T-helper 2 cell treated with Interferon-gamma antibody and Interleukin-4, amounts not matched to agents 5 μg/mL and 100 μg/mL, for 36 hours (primary cell): ENCODE results near the gene CTNND2.

Experiments used
- DNase-seq: peaks from one replicate; pipeline ENCODE4 v3.0.0; 2021; ENCODE audit warnings: low spot score
- H3K27ac Mint-ChIP-seq: one replicate; pipeline ENCODE4 v1.8.0; 2021; ENCODE audit warnings: mild to moderate bottlenecking, mixed read lengths
- H3K27me3 Mint-ChIP-seq: one replicate; pipeline ENCODE4 v1.8.0; 2021; ENCODE audit warnings: low read depth, mixed read lengths
- H3K36me3 Mint-ChIP-seq: one replicate; pipeline ENCODE4 v1.8.0; 2021; ENCODE audit warnings: low read depth, mixed read lengths
- H3K4me1 Mint-ChIP-seq: one replicate; pipeline ENCODE4 v1.8.0; 2021; ENCODE audit warnings: low read depth, mixed read lengths
- H3K4me3 Mint-ChIP-seq: one replicate; pipeline ENCODE4 v1.8.0; 2022; ENCODE audit warnings: mild to moderate bottlenecking, moderate library complexity, mixed read lengths
- H3K9me3 Mint-ChIP-seq: one replicate; pipeline ENCODE4 v1.8.0; 2021; ENCODE audit warnings: mixed read lengths

CTNND2 gene

DNA sequence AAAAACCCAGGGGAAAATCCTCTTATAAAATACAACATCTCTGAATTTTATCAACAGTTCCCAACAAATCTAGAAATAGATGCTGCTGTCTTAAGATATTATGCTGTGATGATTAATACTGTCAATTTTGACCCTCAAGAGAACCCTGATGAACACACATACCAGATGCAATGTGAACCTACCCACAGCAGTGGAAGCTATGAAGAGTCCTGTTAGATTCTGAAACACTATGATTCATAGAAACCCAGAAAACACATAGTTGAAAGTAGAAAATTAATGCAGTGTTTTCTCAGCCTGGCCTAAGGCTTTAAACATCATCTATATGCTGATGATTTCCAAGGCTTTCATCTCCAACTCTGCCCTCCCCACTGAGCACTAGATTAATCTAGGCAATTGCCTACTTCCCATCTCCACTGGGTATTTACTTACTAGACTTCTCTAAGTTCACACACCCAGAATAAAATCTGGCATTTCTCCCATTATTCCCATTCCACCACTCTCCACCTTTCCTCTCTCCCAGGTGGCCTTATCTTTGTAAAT is 296.2 kb downstream of the CTNND2 start:
- H3K4me3 Mint-ChIP-seq = no peak overlapping the region
- DNase-seq = no peak
- no peak overlapping the region for H3K27ac Mint-ChIP-seq
- no peaks in the 10 kb centered on the region for H3K27me3 Mint-ChIP-seq
- no peaks in the 10 kb centered on the region for H3K36me3 Mint-ChIP-seq
- H3K9me3 Mint-ChIP-seq = no peaks in the 10 kb centered on the region
- no peaks in the 10 kb centered on the region for H3K4me1 Mint-ChIP-seq

DNA sequence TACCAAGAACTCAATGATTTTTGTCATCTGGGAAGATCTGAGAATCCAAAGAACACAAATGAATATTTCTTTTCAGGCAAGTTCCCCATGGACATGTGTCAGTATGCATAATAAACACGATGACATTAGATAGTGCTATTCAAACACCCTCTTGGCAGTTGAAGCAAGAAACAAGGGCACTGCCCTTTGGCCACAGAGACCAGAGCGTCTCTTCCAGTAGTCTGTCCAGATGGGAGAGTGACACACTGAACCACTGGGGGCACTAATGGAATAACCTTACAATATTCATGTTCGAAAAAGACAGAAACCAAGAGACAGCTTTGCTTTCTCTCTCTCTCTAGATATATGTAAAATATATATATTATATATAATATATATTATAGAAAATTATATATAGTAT is 301.9 kb downstream of the CTNND2 start:
- H3K27ac Mint-ChIP-seq = no peak overlapping the region
- no peaks in the 10 kb centered on the region for H3K36me3 Mint-ChIP-seq
- no peaks in the 10 kb centered on the region for H3K27me3 Mint-ChIP-seq
- DNase-seq = no peak
- no peaks in the 10 kb centered on the region for H3K4me1 Mint-ChIP-seq
- H3K9me3 Mint-ChIP-seq = no peaks in the 10 kb centered on the region
- H3K4me3 Mint-ChIP-seq = no peak overlapping the region

DNA sequence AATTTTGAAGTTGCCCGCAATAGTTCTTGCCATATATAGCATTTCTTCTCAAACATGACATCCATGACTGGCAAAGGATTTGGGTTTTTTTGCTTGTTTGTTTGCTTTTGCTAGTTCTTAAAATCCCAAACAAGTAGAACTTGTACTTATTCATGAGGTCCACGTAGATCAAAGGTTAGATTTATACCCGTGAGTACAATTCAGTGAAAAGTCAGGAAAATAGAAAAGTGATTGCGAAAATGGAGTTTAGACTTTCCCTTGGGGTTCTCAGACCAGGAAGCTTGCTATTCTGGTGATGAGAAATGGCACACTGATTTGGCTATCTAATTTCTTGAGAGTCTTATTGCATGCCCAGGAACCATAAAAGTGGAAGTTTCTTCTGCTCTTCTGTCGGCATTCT is 304.7 kb downstream of the CTNND2 start:
- no peak for DNase-seq
- no peaks in the 10 kb centered on the region for H3K36me3 Mint-ChIP-seq
- H3K9me3 Mint-ChIP-seq = no peaks in the 10 kb centered on the region
- no peaks in the 10 kb centered on the region for H3K27me3 Mint-ChIP-seq
- no peaks in the 10 kb centered on the region for H3K4me1 Mint-ChIP-seq
- no peak overlapping the region for H3K4me3 Mint-ChIP-seq
- no peak overlapping the region for H3K27ac Mint-ChIP-seq

DNA sequence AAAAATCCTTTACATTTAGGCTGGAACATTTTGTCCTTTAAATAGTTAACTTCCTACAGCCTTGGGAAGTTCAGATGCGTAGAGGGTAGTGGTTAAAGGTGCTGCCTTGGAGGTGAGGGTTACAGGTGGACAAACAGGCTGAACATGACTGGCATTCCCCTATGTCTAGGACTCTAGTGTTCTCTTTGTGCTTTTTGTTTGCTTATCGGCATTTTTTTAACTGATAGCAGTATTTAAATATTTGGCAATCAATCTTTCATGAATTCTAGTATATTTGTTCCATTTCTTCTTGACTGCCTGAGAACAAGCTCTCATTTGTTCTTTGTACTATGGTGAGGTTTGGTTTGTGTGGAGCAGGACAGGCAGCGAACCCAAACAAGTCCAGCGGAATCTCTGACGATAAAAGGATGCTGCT is 307.6 kb downstream of the CTNND2 start:
- no peaks in the 10 kb centered on the region for H3K4me1 Mint-ChIP-seq
- no peaks in the 10 kb centered on the region for H3K27me3 Mint-ChIP-seq
- H3K27ac Mint-ChIP-seq = no peak overlapping the region
- no peaks in the 10 kb centered on the region for H3K9me3 Mint-ChIP-seq
- H3K4me3 Mint-ChIP-seq = no peak overlapping the region
- no peak for DNase-seq
- no peaks in the 10 kb centered on the region for H3K36me3 Mint-ChIP-seq

DNA sequence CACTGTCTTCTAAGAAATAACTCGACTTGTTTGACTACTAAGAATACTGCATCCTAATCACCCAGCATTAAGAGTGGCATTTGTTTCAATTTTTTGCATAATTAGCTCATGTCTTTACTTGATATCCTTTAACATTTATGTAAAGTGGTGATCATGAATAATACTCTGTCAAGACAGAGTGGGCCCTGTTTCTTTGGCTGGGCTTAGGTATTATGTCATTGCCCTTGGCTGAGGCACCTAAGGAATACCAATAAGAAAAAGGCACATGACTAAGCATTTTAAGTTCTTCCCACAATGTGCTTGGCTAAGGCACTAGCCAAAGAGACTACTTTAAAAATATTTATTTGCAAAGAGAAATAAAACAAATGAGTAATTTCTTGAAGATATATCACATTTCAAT is 308.1 kb downstream of the CTNND2 start:
- Mint-ChIP-seq H3K36me3 (no peaks in the 10 kb centered on the region), H3K27ac (no peak overlapping the region), H3K4me1 (no peaks in the 10 kb centered on the region), H3K27me3 (no peaks in the 10 kb centered on the region), H3K4me3 (no peak overlapping the region), H3K9me3 (no peaks in the 10 kb centered on the region)
- DNase-seq = no peak

DNA sequence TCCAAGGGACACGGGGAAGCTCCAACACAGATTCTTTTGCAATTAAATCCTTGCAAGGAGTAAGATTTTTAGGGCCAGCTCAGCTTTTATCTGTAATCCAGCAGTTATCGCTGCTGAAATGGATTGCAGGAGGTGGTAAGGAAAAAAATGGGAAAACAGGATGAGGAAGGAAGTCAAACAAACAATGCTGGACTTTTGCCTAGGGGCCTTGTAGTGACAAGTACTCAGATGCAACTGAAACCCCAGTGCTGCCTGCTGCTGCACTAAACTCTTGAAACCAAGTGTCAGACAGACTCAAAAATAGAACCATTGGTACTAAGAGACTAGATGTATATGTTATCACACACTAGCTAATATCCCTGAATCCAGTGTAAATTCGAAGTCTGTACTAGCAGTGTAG is 309.2 kb downstream of the CTNND2 start:
- Mint-ChIP-seq H3K9me3 (no peaks in the 10 kb centered on the region), H3K4me3 (no peak overlapping the region), H3K4me1 (no peaks in the 10 kb centered on the region), H3K27ac (no peak overlapping the region), H3K27me3 (no peaks in the 10 kb centered on the region), H3K36me3 (no peaks in the 10 kb centered on the region)
- no peak for DNase-seq

DNA sequence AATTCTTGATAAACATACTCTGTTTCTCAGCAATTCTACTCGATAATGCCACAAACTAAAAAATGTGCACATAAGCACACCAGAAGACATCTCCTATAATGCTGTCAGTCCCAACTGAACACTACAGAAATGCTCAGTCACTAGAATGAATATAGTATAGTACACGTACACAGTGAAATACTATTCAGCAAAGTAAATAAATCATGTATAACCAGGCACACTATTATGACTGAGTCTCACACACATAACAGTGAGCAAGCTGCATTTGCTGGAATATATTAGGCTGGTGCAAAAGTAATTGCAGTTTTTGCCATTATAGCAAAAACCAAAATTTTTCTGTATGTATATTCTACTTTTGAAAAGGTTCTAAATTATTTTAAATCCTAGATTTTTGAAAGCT is 310.2 kb downstream of the CTNND2 start:
- Mint-ChIP-seq H3K9me3 (no peaks in the 10 kb centered on the region), H3K27me3 (no peaks in the 10 kb centered on the region), H3K27ac (no peak overlapping the region), H3K4me3 (no peak overlapping the region), H3K36me3 (no peaks in the 10 kb centered on the region), H3K4me1 (no peaks in the 10 kb centered on the region)
- no peak for DNase-seq

DNA sequence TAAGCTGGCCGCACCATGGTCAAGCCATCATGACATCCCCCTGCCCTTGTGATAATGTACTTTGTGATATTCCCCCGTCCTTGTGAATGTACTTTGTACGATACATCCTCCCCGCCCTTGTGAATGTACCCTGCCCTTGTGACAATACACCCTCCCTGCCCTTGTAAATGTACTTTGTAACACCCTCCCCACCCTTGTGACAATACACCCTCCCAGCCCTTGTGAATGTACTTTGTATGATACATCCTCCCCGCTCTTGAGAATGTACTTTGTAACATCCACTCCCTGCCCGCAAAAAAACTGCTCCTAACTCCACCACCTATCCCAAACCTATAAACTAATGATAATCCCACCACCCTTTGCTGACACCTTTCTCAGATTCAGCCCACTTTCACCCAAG is 313.8 kb downstream of the CTNND2 start:
- Mint-ChIP-seq H3K27ac (no peak overlapping the region), H3K4me1 (no peaks in the 10 kb centered on the region), H3K36me3 (no peaks in the 10 kb centered on the region), H3K27me3 (no peaks in the 10 kb centered on the region), H3K9me3 (no peaks in the 10 kb centered on the region), H3K4me3 (no peak overlapping the region)
- no peak for DNase-seq

DNA sequence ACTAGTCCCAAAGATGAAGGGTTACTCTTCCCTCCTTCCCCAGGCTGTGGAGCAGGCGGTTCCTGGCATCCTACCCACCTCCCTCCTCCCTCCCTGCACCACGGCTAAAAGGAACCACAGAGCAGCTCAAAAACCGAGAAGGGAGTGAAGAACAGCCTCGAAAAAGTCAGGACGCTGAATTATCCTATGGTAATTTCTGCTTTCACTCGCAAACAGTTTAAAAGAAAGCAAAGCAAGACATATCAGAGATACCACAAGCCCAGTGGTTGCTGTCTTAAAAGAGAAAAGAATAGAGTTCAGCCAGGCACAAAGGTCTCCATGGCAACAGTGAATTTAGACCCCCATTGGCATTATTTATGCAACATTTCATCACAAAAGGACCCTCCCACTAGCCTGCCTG is 315.4 kb downstream of the CTNND2 start:
- DNase-seq = no peak
- no peaks in the 10 kb centered on the region for H3K4me1 Mint-ChIP-seq
- H3K9me3 Mint-ChIP-seq = no peaks in the 10 kb centered on the region
- H3K4me3 Mint-ChIP-seq = no peak overlapping the region
- no peaks in the 10 kb centered on the region for H3K36me3 Mint-ChIP-seq
- H3K27ac Mint-ChIP-seq = no peak overlapping the region
- no peaks in the 10 kb centered on the region for H3K27me3 Mint-ChIP-seq

DNA sequence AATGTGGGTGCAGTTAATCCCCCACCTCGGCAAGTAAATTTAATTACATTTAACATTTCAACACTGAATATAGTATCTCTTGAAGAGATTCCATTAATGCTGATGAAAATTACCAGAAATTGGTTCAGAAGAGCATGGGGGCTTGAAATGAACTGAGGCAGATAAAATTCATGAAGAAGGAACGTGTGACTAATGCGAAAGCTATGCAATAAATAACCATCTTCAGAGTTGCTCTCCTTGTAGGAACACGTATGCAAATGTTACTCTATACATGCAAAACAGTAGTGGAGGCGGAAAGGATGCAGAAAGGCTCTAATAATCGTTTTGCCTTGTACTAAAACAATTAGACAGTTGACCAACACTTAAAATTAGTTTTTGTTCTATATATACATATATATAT is 320.2 kb downstream of the CTNND2 start:
- H3K27me3 Mint-ChIP-seq = no peaks in the 10 kb centered on the region
- H3K9me3 Mint-ChIP-seq = no peaks in the 10 kb centered on the region
- DNase-seq = no peak
- H3K36me3 Mint-ChIP-seq = no peaks in the 10 kb centered on the region
- H3K27ac Mint-ChIP-seq = no peak overlapping the region
- H3K4me1 Mint-ChIP-seq = no peaks in the 10 kb centered on the region
- H3K4me3 Mint-ChIP-seq = no peak overlapping the region

DNA sequence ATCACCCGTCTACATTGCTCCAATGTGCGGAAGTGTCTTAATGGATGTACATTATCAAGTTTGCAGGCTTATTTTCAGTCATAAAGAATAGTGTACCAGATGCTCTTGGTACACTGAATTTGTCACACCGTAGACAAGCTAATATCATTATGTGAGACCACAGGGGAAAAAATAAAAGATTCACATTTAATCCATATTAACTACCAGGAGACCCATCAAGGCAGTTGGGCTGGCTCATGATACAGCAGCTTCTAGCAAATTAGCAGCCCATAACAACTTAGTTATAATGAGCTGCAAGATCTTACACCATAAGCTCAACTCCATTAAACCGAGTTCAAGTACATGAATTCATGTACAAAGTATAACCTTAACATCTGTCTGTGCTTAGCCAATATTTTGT is 324.9 kb downstream of the CTNND2 start:
- Mint-ChIP-seq H3K27me3 (no peaks in the 10 kb centered on the region), H3K4me3 (no peak overlapping the region), H3K9me3 (no peaks in the 10 kb centered on the region), H3K27ac (no peak overlapping the region), H3K36me3 (no peaks in the 10 kb centered on the region), H3K4me1 (no peaks in the 10 kb centered on the region)
- DNase-seq = no peak

DNA sequence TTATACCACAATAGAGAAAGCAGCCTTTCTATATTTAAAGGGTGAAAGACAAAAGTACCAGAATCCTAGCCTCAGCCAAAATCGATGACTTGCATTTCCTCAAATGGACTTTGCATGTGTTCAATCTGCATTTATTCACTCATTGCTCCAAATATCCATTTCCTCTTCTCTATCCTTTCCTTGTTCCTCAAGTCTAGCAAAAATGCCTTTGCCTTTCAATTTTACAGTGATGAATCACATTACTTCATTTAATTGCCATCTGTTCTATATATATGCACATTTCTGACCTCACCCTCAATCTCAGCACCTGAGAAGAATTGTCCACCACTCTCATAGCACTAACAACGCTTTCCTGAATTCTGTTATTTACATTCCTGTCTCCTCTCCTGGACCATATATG is 329.5 kb downstream of the CTNND2 start:
- no peaks in the 10 kb centered on the region for H3K9me3 Mint-ChIP-seq
- no peak overlapping the region for H3K27ac Mint-ChIP-seq
- no peak overlapping the region for H3K4me3 Mint-ChIP-seq
- no peaks in the 10 kb centered on the region for H3K27me3 Mint-ChIP-seq
- no peaks in the 10 kb centered on the region for H3K4me1 Mint-ChIP-seq
- DNase-seq = no peak
- H3K36me3 Mint-ChIP-seq = no peaks in the 10 kb centered on the region

DNA sequence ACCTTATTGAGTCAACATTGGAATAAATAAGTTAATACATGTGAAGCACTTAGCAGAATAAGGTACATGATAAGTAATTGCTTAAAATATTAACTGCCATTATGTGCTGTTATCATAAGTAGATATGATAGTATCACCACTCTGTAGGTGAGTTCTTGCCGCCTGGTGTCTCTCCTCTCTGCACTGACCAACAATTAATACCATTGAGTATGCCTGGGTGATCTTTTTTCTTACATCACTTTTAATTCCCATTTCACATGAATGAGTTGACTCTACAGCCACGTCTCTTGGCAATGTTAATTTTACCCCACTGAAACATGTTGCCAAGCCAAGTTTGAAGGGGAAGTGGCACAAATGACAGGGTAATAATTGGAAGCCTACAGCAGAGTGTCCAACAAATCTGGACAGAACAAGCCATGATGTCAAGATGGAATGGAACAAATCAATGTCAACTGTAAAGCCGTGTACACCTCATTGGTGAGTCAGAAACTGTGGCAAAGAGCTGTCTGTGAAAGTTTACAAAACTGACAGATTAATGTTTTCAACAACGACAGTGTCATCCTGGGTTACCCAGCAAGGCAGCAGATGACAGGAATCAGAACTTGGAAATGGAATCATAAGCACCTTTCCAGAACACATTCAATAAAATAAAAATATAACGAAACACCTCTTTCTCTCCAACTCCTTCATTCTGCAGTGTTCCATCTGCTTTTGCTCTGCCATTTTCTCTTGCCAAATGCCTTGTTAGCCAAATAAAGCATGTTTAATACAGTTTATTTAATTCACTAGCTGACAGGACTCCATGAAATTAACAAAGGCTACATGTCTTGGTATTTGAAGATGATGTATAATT is 330.9 kb downstream of the CTNND2 start:
- no peak overlapping the region for H3K27ac Mint-ChIP-seq
- no peaks in the 10 kb centered on the region for H3K4me1 Mint-ChIP-seq
- no peak for DNase-seq
- H3K4me3 Mint-ChIP-seq = no peak overlapping the region
- H3K36me3 Mint-ChIP-seq = no peaks in the 10 kb centered on the region
- no peaks in the 10 kb centered on the region for H3K27me3 Mint-ChIP-seq
- no peaks in the 10 kb centered on the region for H3K9me3 Mint-ChIP-seq

DNA sequence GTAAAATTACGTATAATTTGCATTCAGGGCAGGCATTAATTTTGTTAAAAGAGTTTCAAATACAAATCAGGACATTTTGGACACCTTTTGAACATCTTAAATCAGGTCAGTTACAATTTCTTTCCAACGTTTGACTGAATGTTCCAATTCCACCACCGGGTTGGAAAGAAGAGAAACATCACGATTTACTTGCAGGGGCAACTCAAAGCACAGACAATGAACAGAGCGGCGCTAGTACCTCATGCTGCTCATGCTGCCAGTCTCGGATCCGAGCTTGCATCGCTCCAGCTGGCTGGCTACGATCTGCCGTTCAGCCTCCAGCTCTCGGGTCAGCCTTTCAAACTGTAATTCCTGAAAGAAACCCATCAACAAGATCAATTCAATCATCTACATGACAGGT is 339.5 kb downstream of the CTNND2 start:
- H3K36me3 Mint-ChIP-seq = no peaks in the 10 kb centered on the region
- no peak for DNase-seq

DNA sequence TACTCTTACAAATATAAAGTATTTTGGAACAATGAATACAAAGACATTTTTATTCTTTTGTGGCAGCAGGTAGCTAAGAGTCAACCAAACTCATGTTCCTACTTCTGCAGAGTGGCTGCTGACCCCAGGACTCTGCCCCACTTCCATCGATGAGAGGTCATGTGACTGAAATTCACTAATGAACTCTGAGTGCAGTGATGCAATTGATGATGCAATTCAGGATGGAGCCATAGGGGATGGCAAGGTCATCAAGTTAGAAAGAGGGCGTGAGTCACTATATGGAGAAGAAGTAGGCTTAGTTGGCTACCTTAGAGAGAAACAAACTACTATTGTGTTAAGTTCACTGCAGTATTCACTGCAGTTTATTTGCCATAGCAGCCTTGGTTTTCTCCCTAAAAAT is 340.4 kb downstream of the CTNND2 start:
- DNase-seq = no peak
- Mint-ChIP-seq H3K9me3 (no peaks in the 10 kb centered on the region), H3K27ac (no peak overlapping the region), H3K27me3 (no peaks in the 10 kb centered on the region), H3K36me3 (no peaks in the 10 kb centered on the region), H3K4me1 (no peaks in the 10 kb centered on the region), H3K4me3 (no peak overlapping the region)

More for the DNA sequence above, 339.5 kb downstream of the CTNND2 start:
- Mint-ChIP-seq H3K27me3 (no peaks in the 10 kb centered on the region), H3K4me3 (no peak overlapping the region), H3K4me1 (no peaks in the 10 kb centered on the region), H3K9me3 (no peaks in the 10 kb centered on the region), H3K27ac (no peak overlapping the region)
